Measurements from ENCODE around the gene FAM171A2.

FAM171A2 gene

DNA sequence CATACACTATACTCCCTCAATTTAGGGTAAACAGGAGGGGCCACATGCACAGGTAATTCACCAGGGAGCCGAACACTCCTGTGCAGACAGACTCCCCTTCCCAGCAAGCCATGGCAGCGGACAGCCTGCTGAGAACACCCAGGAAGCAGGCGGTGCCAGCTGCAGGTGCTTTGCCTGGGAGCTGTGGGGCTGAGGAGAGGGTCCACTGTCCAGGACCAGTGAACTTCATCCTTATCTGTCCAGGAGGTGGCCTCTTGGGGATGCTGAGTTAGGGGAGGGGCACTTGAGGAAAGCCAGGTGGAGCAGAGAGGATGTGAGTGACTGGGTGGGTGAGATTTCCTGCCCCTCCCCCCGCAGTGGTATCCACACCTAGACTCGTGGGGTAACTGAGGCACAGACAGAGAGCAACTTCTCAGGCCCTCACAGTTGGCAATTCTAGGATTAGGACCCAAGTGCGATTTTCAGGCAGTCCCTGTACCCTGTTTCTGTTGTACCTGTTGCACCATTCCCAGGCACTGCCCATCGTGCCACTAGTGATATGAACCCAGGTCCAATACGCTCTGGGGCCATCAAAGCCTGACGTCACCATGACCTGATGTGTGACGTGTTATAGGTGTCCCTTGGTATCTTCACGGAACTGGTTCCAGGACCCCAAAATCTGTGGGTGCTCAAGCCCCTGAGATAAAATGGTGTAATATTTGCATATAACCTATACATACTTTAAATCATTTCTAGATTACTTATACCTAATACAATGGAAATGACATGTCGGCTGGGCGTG is 17.4 kb downstream of the FAM171A2 start:
- Histone ChIP-seq H3K4me3 (ENCODE audit: low read length) (peak overlapping the region; percentile 74; the same call in 1 of the 2 replicates), H3K79me2 (ENCODE audit: low read length) (no peaks in the 10 kb centered on the region), H3K9ac (ENCODE audit: low read length) (no peak overlapping the region), H3K27ac (ENCODE audit: low read length) (no peak overlapping the region), H4K20me1 (ENCODE audit: insufficient read depth, low read length) (no peaks in the 10 kb centered on the region), H3K9me3 (replicated peaks; ENCODE audit: insufficient read depth, low read length) (no peaks in the 10 kb centered on the region), H3F3A (ENCODE audit: insufficient read depth, low read length) (no peaks in the 10 kb centered on the region; the same call in 1 of the 2 replicates), H3K27me3 (replicated peaks; ENCODE audit: insufficient read depth, low read length) (no peaks in the 10 kb centered on the region), H3K9me2 (replicated peaks; ENCODE audit: insufficient read depth, low read length) (no peaks in the 10 kb centered on the region), H3K36me3 (replicated peaks; ENCODE audit: insufficient read depth, low read length) (no peaks in the 10 kb centered on the region), H2AFZ (ENCODE audit: low read length) (peak overlapping the region; percentile 55; the same call in 1 of the 2 replicates), H3K4me2 (ENCODE audit: low read depth, low read length) (peak overlapping the region; percentile 81), H3K4me1 (ENCODE audit: low read length) (peaks cover 18% of the 10 kb centered on the region)
- no peak for TF ChIP-seq EZH2phosphoT487 (IDR thresholded peaks at IDR 0.05; ENCODE audit: low read length)
- TF ChIP-seq, protein P1, sequence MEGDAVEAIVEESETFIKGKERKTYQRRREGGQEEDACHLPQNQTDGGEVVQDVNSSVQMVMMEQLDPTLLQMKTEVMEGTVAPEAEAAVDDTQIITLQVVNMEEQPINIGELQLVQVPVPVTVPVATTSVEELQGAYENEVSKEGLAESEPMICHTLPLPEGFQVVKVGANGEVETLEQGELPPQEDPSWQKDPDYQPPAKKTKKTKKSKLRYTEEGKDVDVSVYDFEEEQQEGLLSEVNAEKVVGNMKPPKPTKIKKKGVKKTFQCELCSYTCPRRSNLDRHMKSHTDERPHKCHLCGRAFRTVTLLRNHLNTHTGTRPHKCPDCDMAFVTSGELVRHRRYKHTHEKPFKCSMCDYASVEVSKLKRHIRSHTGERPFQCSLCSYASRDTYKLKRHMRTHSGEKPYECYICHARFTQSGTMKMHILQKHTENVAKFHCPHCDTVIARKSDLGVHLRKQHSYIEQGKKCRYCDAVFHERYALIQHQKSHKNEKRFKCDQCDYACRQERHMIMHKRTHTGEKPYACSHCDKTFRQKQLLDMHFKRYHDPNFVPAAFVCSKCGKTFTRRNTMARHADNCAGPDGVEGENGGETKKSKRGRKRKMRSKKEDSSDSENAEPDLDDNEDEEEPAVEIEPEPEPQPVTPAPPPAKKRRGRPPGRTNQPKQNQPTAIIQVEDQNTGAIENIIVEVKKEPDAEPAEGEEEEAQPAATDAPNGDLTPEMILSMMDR (IDR thresholded peaks at IDR 0.05; ENCODE audit: low read length), result no peak
- TF ChIP-seq EZH2 (optimal IDR thresholded peaks at IDR 0.05; ENCODE audit: low read depth, low read length), result no peak
- no peak for DNase-seq

DNA sequence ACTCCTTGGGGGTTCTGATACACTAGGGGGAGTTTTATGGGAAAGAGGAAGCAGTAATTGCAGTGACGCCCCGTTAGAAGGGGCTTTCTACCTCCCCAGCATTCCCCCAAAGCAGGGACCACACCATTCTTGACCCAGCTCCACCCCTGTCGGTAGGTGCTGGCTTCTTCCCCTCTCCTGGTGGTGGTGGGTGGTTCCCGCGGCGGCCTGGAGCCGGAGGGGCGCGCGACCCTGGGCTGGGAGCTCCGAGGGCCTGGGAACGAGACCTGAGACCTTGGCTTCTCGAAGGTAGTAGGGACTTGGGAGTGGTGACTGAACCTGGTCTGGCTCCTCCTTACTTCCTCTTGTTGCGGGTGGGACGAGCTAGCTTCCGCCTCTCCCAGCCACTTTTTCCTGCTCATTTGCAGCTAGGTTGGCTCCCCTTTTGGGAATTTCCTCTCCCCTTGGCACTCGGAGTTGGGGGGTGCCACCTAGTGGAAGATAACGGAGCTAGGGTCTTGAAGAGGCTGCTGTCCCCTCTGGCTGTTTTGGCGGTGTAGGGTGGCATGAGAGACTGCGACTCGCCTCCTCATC is 18.1 kb downstream of the FAM171A2 start:
- peaks cover 18% of the 10 kb centered on the region for H3K4me1 ChIP-seq (ENCODE audit: low read length)
- H3K27ac ChIP-seq (ENCODE audit: low read length), result no peak overlapping the region
- peak overlapping the region; percentile 55 for H2AFZ ChIP-seq (ENCODE audit: low read length)
- peak overlapping the region; percentile 74 for H3K4me3 ChIP-seq (ENCODE audit: low read length)
- no peak for TF ChIP-seq EZH2phosphoT487 (IDR thresholded peaks at IDR 0.05; ENCODE audit: low read length)
- TF ChIP-seq, protein P1 (IDR thresholded peaks at IDR 0.05; ENCODE audit: low read length), result peak; percentile 63
- TF ChIP-seq EZH2 (optimal IDR thresholded peaks at IDR 0.05; ENCODE audit: low read depth, low read length), result no peak
- H3F3A ChIP-seq (ENCODE audit: insufficient read depth, low read length), result no peaks in the 10 kb centered on the region; the same call in 1 of the 2 replicates
- peak overlapping the region; percentile 21; the same call in 1 of the 2 replicates for H3K9ac ChIP-seq (ENCODE audit: low read length)
- no peaks in the 10 kb centered on the region for H3K27me3 ChIP-seq (replicated peaks; ENCODE audit: insufficient read depth, low read length)
- H4K20me1 ChIP-seq (ENCODE audit: insufficient read depth, low read length), result no peaks in the 10 kb centered on the region
- H3K9me2 ChIP-seq (replicated peaks; ENCODE audit: insufficient read depth, low read length), result no peaks in the 10 kb centered on the region
- peak; percentile 50 for DNase-seq
- H3K9me3 ChIP-seq (replicated peaks; ENCODE audit: insufficient read depth, low read length), result no peaks in the 10 kb centered on the region
- peak overlapping the region; percentile 81 for H3K4me2 ChIP-seq (ENCODE audit: low read depth, low read length)
- no peaks in the 10 kb centered on the region for H3K79me2 ChIP-seq (ENCODE audit: low read length)
- no peaks in the 10 kb centered on the region for H3K36me3 ChIP-seq (replicated peaks; ENCODE audit: insufficient read depth, low read length)

DNA sequence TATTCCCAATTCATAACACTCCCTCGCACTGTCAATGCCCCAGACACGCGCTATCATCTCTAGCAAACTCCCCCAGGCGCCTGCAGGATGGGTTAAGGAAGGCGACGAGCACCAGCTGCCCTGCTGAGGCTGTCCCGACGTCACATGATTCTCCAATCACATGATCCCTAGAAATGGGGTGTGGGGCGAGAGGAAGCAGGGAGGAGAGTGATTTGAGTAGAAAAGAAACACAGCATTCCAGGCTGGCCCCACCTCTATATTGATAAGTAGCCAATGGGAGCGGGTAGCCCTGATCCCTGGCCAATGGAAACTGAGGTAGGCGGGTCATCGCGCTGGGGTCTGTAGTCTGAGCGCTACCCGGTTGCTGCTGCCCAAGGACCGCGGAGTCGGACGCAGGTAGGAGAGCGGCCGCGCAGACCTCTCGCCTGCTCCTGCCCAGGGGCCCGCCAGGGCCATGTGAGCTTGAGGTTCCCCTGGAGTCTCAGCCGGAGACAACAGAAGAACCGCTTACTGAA is 18.7 kb downstream of the FAM171A2 start, which contains the start of gene GRN:
Gene GRN (plus strand): TSS at position 364 of the 515 bp plus-strand sequence. CDS start 3,863 bp downstream, outside the sequence.
- no peaks in the 10 kb centered on the region for H4K20me1 ChIP-seq (ENCODE audit: insufficient read depth, low read length)
- H3K27me3 ChIP-seq (replicated peaks; ENCODE audit: insufficient read depth, low read length), result no peaks in the 10 kb centered on the region
- TF ChIP-seq, protein P1 (IDR thresholded peaks at IDR 0.05; ENCODE audit: low read length), result no peak
- no peak for TF ChIP-seq EZH2 (optimal IDR thresholded peaks at IDR 0.05; ENCODE audit: low read depth, low read length)
- TF ChIP-seq EZH2phosphoT487 (IDR thresholded peaks at IDR 0.05; ENCODE audit: low read length), result no peak
- H3K9ac ChIP-seq (ENCODE audit: low read length), result peak within 1 kb of the TSS; percentile 21; the same call in 1 of the 2 replicates
- no peaks in the 10 kb centered on the region for H3K79me2 ChIP-seq (ENCODE audit: low read length)
- no peaks in the 10 kb centered on the region for H3K9me2 ChIP-seq (replicated peaks; ENCODE audit: insufficient read depth, low read length)
- peaks cover 18% of the 10 kb centered on the region for H3K4me1 ChIP-seq (ENCODE audit: low read length)
- H2AFZ ChIP-seq (ENCODE audit: low read length), result peak within 1 kb of the TSS; percentile 55
- peak; percentile 94 for DNase-seq
- peak within 1 kb of the TSS; percentile 74 for H3K4me3 ChIP-seq (ENCODE audit: low read length)
- H3F3A ChIP-seq (ENCODE audit: insufficient read depth, low read length), result no peaks in the 10 kb centered on the region; the same call in 1 of the 2 replicates
- peak within 1 kb of the TSS; percentile 81 for H3K4me2 ChIP-seq (ENCODE audit: low read depth, low read length)
- no peak within 1 kb of the TSS for H3K27ac ChIP-seq (ENCODE audit: low read length)
- H3K36me3 ChIP-seq (replicated peaks; ENCODE audit: insufficient read depth, low read length), result no peaks in the 10 kb centered on the region
- no peaks in the 10 kb centered on the region for H3K9me3 ChIP-seq (replicated peaks; ENCODE audit: insufficient read depth, low read length)
